GM12874 (cell line): ENCODE results near the gene CATSPERZ.
A peak's percentile ranks its signal among the peaks of the same experiment; 100 is the strongest.

Source experiments
- TF ChIP-seq, protein P1 (sequence below): IDR thresholded peaks from 2 replicates; pipeline ENCODE4 v1.5.1; 2011; ENCODE audit warnings: low read depth, mild to moderate bottlenecking, control low read depth, low read length, moderate library complexity; ENCODE audit not compliant: insufficient read depth

Gene CATSPERZ

DNA sequence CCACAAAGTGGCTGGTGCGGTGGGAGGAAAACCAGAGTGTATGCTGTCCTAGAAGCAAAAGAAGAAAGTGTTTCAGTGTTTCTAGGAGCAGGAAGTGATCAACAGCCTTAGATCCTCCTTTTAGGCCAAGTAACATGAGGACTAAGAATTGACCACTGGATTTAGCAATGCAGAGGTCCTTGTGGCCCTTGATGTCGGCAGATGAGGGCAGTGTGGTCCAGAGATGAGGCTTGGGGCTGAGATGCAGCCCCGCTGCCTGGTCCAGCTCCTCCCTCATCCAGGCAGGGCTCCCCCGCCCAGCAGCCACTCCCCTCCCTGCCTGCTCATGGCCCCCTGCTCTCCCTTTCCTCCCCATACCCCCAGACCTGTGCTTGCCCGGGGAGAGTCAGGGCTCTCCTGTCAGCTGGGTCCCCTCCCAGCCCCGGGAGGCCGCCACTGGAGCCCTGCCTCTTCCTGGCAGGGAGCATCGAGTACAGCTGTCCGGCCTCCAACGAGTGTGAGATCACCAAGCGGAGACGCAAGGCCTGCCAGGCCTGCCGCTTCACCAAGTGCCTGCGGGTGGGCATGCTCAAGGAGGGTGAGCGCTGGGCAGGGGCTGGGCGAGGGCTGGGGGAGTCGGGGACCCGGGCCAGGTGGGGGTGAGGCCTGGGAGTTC, 13.5 kb downstream of the CATSPERZ start:
- TF ChIP-seq, protein P1, sequence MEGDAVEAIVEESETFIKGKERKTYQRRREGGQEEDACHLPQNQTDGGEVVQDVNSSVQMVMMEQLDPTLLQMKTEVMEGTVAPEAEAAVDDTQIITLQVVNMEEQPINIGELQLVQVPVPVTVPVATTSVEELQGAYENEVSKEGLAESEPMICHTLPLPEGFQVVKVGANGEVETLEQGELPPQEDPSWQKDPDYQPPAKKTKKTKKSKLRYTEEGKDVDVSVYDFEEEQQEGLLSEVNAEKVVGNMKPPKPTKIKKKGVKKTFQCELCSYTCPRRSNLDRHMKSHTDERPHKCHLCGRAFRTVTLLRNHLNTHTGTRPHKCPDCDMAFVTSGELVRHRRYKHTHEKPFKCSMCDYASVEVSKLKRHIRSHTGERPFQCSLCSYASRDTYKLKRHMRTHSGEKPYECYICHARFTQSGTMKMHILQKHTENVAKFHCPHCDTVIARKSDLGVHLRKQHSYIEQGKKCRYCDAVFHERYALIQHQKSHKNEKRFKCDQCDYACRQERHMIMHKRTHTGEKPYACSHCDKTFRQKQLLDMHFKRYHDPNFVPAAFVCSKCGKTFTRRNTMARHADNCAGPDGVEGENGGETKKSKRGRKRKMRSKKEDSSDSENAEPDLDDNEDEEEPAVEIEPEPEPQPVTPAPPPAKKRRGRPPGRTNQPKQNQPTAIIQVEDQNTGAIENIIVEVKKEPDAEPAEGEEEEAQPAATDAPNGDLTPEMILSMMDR, result no peak

DNA sequence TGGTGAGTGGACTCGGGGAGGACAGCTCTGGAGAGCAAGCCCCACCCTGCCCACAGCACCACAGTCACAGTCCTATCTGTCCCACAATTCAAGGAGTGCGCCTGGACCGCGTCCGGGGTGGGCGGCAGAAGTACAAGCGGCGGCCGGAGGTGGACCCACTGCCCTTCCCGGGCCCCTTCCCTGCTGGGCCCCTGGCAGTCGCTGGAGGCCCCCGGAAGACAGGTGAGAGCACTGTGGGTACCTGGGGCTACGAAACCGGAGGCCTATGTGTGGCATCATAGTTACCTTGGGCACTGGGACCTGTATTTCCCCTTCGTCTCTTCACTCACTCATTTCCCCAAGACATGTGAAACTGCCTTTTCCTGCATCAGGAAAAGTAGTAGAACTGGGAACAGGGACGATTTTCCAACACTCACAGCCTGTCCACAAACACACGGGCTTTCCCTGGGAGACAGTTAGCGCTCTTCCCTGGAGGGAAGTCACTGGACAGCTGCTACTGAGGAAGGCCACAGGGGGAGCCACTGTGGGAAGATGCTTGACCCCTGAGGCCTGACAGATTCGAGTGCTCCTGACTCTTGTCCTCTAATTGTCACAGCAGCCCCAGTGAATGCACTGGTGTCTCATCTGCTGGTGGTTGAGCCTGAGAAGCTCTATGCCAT, 14.1 kb downstream of the CATSPERZ start:
- TF ChIP-seq, protein P1, result no peak

DNA sequence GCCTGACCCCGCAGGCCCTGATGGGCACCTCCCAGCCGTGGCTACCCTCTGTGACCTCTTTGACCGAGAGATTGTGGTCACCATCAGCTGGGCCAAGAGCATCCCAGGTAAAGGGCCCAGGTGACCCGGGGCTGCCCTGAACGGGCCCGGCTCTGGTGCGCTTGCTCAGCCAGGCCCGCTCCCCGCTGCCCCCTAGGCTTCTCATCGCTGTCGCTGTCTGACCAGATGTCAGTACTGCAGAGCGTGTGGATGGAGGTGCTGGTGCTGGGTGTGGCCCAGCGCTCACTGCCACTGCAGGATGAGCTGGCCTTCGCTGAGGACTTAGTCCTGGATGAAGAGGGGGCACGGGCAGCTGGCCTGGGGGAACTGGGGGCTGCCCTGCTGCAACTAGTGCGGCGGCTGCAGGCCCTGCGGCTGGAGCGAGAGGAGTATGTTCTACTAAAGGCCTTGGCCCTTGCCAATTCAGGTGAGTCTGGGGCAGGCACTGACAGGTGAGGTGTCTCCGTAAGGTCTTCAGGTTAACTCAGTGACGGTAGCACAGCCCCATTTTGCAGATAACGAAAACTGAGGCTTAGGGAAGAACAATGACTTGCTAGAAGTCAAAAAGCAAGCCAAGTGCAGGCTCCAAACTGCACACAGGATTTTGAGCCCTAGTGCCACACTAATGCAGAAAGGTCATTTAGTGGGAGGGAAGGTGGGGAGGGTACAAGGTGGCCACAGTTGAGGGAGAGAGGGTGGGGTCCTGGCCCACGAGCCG, 14.8 kb downstream of the CATSPERZ start:
- TF ChIP-seq, protein P1, result no peak

DNA sequence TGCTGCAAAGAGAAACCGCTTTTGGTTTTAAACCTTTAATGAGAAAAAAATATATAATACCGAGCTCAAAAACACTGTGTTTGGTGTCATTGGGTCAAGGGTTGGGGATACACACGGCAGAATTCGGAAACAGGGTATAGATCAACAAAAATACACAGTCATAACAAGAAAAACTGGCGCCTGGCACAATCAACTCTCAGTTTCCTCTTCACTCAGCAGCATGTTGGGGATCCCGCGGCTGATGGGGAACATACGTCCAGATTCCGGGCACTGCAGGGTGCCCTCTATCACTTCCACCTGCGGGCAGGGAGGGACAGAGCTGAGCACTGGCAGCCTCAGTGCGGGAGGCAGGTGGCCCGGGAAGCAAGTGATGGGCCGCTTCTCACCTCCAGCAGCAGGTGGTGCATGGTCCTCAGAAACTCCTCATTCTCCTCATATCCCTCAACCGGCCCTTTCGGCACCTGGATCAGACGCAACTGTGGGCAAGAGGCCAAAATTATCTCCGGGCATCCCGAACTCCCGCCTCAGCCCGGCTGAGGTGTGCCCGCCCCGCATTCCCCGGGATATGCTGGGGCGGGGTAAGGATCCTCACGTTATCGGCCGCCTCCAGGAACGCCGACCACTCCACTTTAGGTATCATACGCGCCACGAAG, 16.6 kb downstream of the CATSPERZ start:
- TF ChIP-seq, protein P1, result peak; percentile 28; the same call in 1 of the 2 replicates

DNA sequence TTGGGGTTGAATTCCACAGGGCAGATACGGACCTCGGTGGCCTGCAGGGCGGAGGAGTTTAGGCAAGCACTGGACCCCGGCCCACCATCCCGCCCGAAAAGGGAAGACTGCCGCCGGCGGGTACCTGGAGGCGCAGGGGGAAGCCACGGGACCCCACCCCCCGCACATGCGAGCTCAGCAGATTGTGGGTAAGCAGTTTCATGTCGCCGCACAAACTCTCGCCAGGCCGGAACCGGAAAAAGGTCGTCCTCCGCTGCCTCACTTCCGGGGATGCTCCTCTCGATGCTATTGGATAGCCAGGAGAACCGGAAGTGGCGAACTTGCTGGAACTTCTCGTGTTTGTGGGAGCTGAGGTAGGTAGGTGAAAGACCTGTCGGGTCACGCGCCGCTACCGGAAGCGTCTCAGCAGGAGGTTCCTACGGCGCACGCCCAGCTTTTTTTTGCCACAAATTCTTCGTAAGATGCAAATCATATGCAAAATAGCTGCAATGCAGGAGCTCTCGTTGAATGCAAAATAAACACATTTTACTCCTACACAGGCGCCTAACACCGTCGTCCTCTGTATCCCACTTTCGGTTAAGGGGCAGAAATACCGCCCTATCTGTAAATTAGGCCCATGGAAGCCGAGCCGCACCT, 17.3 kb downstream of the CATSPERZ start, which contains the start of gene TRMT112:
Gene TRMT112, minus strand, starts transcription at position 235 of the 636 bp plus-strand sequence. Its CDS starts 33 bp downstream, at position 202.
- TF ChIP-seq, protein P1, result no peak

DNA sequence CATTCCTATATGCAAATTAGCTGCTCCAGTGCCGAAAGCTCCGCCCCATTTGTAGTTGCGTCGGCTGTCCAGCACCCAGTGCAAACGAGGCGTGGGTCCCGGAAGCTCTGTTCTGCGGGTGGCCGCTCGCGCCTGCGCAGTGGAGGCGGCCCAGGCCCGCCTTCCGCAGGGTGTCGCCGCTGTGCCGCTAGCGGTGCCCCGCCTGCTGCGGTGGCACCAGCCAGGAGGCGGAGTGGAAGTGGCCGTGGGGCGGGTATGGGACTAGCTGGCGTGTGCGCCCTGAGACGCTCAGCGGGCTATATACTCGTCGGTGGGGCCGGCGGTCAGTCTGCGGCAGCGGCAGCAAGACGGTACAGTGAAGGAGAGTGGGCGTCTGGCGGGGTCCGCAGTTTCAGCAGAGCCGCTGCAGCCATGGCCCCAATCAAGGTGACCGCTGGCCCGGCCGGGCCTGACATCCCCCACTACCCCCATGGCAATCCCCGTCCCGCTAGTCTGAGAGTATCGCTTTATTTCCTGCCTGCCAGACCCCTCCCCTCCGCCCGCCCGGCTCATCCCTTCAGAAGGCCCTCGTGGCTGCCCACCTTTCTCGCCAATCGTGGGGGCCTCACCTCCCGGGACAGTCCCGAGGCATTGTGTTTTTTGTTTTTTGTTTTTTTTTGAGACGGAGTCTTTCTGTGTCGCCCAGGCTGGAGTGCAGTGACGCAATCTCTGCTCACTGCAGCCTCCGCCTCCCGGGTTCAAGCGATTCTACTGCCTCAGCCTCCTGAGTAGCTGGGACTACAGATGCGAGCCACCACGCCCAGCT, 18.0 kb downstream of the CATSPERZ start, which contains the start of gene PRDX5:
Gene PRDX5, plus strand, starts transcription at position 161 of the 805 bp plus-strand sequence. Its CDS starts 95 bp downstream, at position 256.
- TF ChIP-seq, protein P1, result peak; percentile 51; the same call in 1 of the 2 replicates
